Gastrocnemius medialis (tissue), 4 donors: ENCODE measurements around the gene BACH1.

Source experiments
- POLR2A ChIP-seq, 2 donors: fragments of 450-650 bp; IDR thresholded peaks; one replicate each; pipeline ENCODE4 v1.6.1; 2017; ENCODE audit warnings: antibody characterized with exemption in 2 of 2, mild to moderate bottlenecking in 2 of 2, moderate library complexity in 2 of 2
- TF ChIP-seq, protein P1 (sequence below), 5 experiments: fragments of 450-650 bp in 3 of 5; fragments of 200-600 bp in 2 of 5; sonication (generic) in 2 of 5; IDR thresholded peaks in 4 of 5; conservative IDR thresholded peaks in 1 of 5; 1 replicate in 4 of 5; 2 replicates in 1 of 5; pipeline ENCODE4 v1.5.1; 2016 to 2019; ENCODE audit warnings: antibody characterized with exemption in 5 of 5, mild to moderate bottlenecking in 3 of 5, moderate library complexity in 3 of 5

DNA sequence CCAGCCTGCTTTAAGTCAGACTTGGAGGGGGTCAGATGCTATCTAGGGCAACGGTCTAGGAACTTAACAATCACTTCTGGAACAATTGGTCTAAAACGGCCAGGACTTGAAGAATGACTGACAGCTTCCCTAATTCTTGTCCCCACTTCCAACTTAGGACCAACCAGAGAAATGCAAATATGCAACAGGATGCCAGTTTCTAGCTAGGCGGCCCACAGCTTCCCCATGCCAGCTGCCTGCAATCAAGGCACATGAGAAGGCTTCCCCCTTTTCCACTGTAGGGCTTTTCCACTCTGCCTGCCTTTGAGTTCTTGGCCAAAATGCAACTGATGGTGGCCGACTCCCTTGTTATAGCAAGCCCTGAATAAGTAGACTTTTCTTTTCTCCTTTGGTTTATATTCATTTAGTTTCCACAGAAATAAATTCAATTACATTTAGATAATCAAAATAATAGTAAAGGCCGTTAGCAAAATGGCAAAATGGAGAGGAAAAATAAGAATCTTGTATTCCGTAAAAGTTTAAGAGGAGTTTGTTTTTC lies 80.9 kb downstream of the BACH1 start:
- TF ChIP-seq, protein P1, sequence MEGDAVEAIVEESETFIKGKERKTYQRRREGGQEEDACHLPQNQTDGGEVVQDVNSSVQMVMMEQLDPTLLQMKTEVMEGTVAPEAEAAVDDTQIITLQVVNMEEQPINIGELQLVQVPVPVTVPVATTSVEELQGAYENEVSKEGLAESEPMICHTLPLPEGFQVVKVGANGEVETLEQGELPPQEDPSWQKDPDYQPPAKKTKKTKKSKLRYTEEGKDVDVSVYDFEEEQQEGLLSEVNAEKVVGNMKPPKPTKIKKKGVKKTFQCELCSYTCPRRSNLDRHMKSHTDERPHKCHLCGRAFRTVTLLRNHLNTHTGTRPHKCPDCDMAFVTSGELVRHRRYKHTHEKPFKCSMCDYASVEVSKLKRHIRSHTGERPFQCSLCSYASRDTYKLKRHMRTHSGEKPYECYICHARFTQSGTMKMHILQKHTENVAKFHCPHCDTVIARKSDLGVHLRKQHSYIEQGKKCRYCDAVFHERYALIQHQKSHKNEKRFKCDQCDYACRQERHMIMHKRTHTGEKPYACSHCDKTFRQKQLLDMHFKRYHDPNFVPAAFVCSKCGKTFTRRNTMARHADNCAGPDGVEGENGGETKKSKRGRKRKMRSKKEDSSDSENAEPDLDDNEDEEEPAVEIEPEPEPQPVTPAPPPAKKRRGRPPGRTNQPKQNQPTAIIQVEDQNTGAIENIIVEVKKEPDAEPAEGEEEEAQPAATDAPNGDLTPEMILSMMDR (IDR thresholded peaks at IDR 0.05 in 4 of 5, conservative IDR thresholded peaks at IDR 0.05 in 1 of 5), result no peak
- TF ChIP-seq POLR2A (IDR thresholded peaks at IDR 0.05), result no peak
